Cardiac fibroblast (primary cell): ENCODE results near the gene EPAS1.

ENCODE experiments used
- DNase-seq, 2 donors: peaks; one replicate each; pipeline versions ENCODE4 v3.0.0 to v3.0.0-alpha.2; 2010; ENCODE audit warnings: low read depth in 2 of 2
- H3K4me3 ChIP-seq, 2 donors: replicated peaks in 1 of 2; 1 replicate in 1 of 2; 2 replicates in 1 of 2; pipeline ENCODE4 v1.5.1; 2011; ENCODE audit warnings: low read depth in 2 of 2, low read length in 2 of 2, mild to moderate bottlenecking in 2 of 2, moderate library complexity in 1 of 2
- CTCF ChIP-seq: IDR thresholded peaks from one replicate; pipeline ENCODE4 v1.5.1; 2011; ENCODE audit warnings: low read depth, mild to moderate bottlenecking, low read length, inconsistent platforms

Gene EPAS1

GRCh38 chr2:46410273-46411244 lies 113.4 kb downstream of the EPAS1 start:
- DNase-seq = no peak
- H3K4me3 ChIP-seq = no peak overlapping the region
- TF ChIP-seq CTCF = no peak

GRCh38 chr2:46411245-46411641 lies 114.0 kb downstream of the EPAS1 start:
- no peak for DNase-seq
- H3K4me3 ChIP-seq = no peak overlapping the region
- no peak for TF ChIP-seq CTCF

GRCh38 chr2:46411985-46412384 lies 114.8 kb downstream of the EPAS1 start:
- TF ChIP-seq CTCF = no peak
- no peak for DNase-seq
- H3K4me3 ChIP-seq = no peak overlapping the region

- H3K4me3 ChIP-seq = no peak overlapping the region
- DNase-seq = no peak
- no peak for TF ChIP-seq CTCF
These were observed 115.9 kb downstream of the EPAS1 start for GRCh38 chr2:46413111-46413510.

- DNase-seq = no peak
- H3K4me3 ChIP-seq = no peak overlapping the region
- TF ChIP-seq CTCF = no peak
These were observed 116.4 kb downstream of the EPAS1 start for GRCh38 chr2:46413631-46414030.

- no peak for DNase-seq
- no peak for TF ChIP-seq CTCF
- H3K4me3 ChIP-seq = no peak overlapping the region
These were observed 117.5 kb downstream of the EPAS1 start for GRCh38 chr2:46414701-46415100.

- DNase-seq = no peak
- no peak overlapping the region for H3K4me3 ChIP-seq
- TF ChIP-seq CTCF = no peak
These were observed 119.1 kb downstream of the EPAS1 start for GRCh38 chr2:46416280-46416679.
